Hepatocyte (in vitro differentiated cells): Measurements from ENCODE around the gene SNX9.

Source experiments
- CTCF ChIP-seq: fragments of 200-600 bp; sonication (generic); IDR thresholded peaks from 2 replicates; pipeline ENCODE4 v1.5.1; 2016; ENCODE audit warnings: antibody characterized with exemption, mild to moderate bottlenecking; ENCODE audit not compliant: poor library complexity
- EZH2 ChIP-seq: fragments of 200-600 bp; sonication (generic); IDR thresholded peaks from 2 replicates; pipeline ENCODE4 v1.6.1; 2016; ENCODE audit warnings: antibody characterized with exemption, mild to moderate bottlenecking, borderline replicate concordance

- TF ChIP-seq EZH2 (no peak), CTCF (no peak)
These were observed 8.2 kb upstream of the SNX9 start for GRCh38 chr6:157814883-157815282.
